Endodermal cell (in vitro differentiated cells): ENCODE data around the gene SART3. TPM values are rescaled to one million over a fixed set of nuclear protein-coding genes. Genes with fewer than 3 reads are reported as not detected.
"Not testable (repeated sequence)": the region's sequence is repeated elsewhere in the genome, so short reads cannot be mapped to it uniquely, and the experiment has no call there.

Experiments
- DNase-seq: peaks from one replicate; pipeline ENCODE4 v3.0.0-alpha.2; 2017
- H3K27ac ChIP-seq: 2 replicates; pipeline ENCODE4 v1.5.1; 2013; ENCODE audit warnings: mild to moderate bottlenecking, low read depth, low read length, moderate library complexity
- H3K27me3 ChIP-seq: 2 replicates; pipeline ENCODE4 v1.6.1; 2013; ENCODE audit warnings: mild to moderate bottlenecking, low read length, moderate library complexity; ENCODE audit not compliant: insufficient read depth, control insufficient read depth, poor library complexity, severe bottlenecking
- H3K36me3 ChIP-seq: 2 replicates; pipeline ENCODE4 v1.7.0; 2013; ENCODE audit warnings: mild to moderate bottlenecking, low read length, moderate library complexity; ENCODE audit not compliant: control insufficient read depth, insufficient read depth
- H3K4me1 ChIP-seq: one replicate; pipeline ENCODE4 v1.7.0; 2013; ENCODE audit warnings: low read length; ENCODE audit not compliant: control insufficient read depth, insufficient read depth
- H3K4me3 ChIP-seq: 2 replicates; pipeline ENCODE4 v1.5.1; 2013; ENCODE audit warnings: mild to moderate bottlenecking, low read length, moderate library complexity
- H3K9ac ChIP-seq: 2 replicates; pipeline ENCODE4 v1.6.1; 2013; ENCODE audit warnings: mild to moderate bottlenecking, low read length, moderate library complexity; ENCODE audit not compliant: poor library complexity, severe bottlenecking; ENCODE audit errors: extremely low read depth
- H3K9me3 ChIP-seq: 2 replicates; pipeline ENCODE4 v1.6.1; 2013; ENCODE audit warnings: mild to moderate bottlenecking, low read length, moderate library complexity; ENCODE audit not compliant: control insufficient read depth
- H3K27ac Mint-ChIP-seq: 2 replicates; pipeline ENCODE4 v1.8.0; 2020; ENCODE audit warnings: mixed read lengths
- H3K27me3 Mint-ChIP-seq: 2 replicates; pipeline ENCODE4 v1.8.0; 2021; ENCODE audit warnings: mild to moderate bottlenecking, mixed read lengths; ENCODE audit not compliant: insufficient read depth
- H3K36me3 Mint-ChIP-seq: 2 replicates; pipeline ENCODE4 v1.8.0; 2020; ENCODE audit warnings: low read depth, mixed read lengths
- H3K4me1 Mint-ChIP-seq: 2 replicates; pipeline ENCODE4 v1.8.0; 2020; ENCODE audit warnings: mixed read lengths
- H3K4me3 Mint-ChIP-seq: 2 replicates; pipeline ENCODE4 v1.8.0; 2020; ENCODE audit warnings: mild to moderate bottlenecking, moderate library complexity, mixed read lengths
- H3K9me3 Mint-ChIP-seq: 2 replicates; pipeline ENCODE4 v1.8.0; 2020; ENCODE audit warnings: mild to moderate bottlenecking, mixed read lengths
- CTCF ChIP-seq: fragments of 200-600 bp; sonication (generic); conservative IDR thresholded peaks from 2 replicates; pipeline ENCODE4 v1.5.0; 2021; ENCODE audit warnings: antibody characterized with exemption, mild to moderate bottlenecking
- WGBS, 2 experiments: methylation state at CpG; one replicate each; pipeline versions ENCODE4 v1.1.5 to v1.1.7; 2013; ENCODE audit warnings: missing lambda C conversion rate in 2 of 2, mixed read lengths in 1 of 2; ENCODE audit not compliant: insufficient coverage in 1 of 2, insufficient read length in 1 of 2; 5-methylcytosine and 5-hydroxymethylcytosine counted together
- total RNA-seq, 2 donors: library from RNA; stranded (reverse); fragmentation: NEBNext Ultra II Directional in 1 of 2; extraction: Animal tissue kit (Norgen Biotek cat#: 25700) in 1 of 2; gene quantifications; 2 replicates in 1 of 2; 3 replicates in 1 of 2; pipeline ENCODE4 v1.2.1, GENCODE V29; 2021

Gene SART3
- total RNA-seq, 2 donors from 2014 or later, result 83.5 to 86.2 TPM

- H3K9me3 ChIP-seq, result no peaks in the 10 kb centered on the region
- no peak overlapping the region for H3K9ac ChIP-seq
- no peak for TF ChIP-seq CTCF
- Mint-ChIP-seq H3K36me3 (no peaks in the 10 kb centered on the region), H3K4me1 (peaks cover 3% of the 10 kb centered on the region), H3K27ac (no peak overlapping the region), H3K27me3 (peaks cover 2% of the 10 kb centered on the region), H3K4me3 (no peak overlapping the region), H3K9me3 (no peaks in the 10 kb centered on the region)
- no peaks in the 10 kb centered on the region for H3K36me3 ChIP-seq
- WGBS, 2 experiments, result 86 to 90% methylated on average over 9 to 11 of the region's 11 CpGs
- H3K27ac ChIP-seq, result no peak overlapping the region
- no peaks in the 10 kb centered on the region for H3K4me1 ChIP-seq
- no peak for DNase-seq
- no peak overlapping the region for H3K4me3 ChIP-seq
- peaks cover 8% of the 10 kb centered on the region for H3K27me3 ChIP-seq
Measured at GRCh38 chr12:108495823-108496579, 65.0 kb downstream of the SART3 start.

GRCh38 chr12:108495054-108495453, 65.9 kb downstream of the SART3 start:
- no peak overlapping the region for H3K9ac ChIP-seq
- H3K9me3 ChIP-seq, result no peaks in the 10 kb centered on the region
- Mint-ChIP-seq H3K36me3 (no peaks in the 10 kb centered on the region), H3K4me1 (peaks cover 3% of the 10 kb centered on the region), H3K9me3 (no peaks in the 10 kb centered on the region), H3K27me3 (peaks cover 2% of the 10 kb centered on the region), H3K4me3 (no peak overlapping the region), H3K27ac (no peak overlapping the region)
- TF ChIP-seq CTCF, result peak; percentile 96
- no peaks in the 10 kb centered on the region for H3K36me3 ChIP-seq
- DNase-seq, result peak; percentile 90
- H3K4me3 ChIP-seq, result no peak overlapping the region
- H3K4me1 ChIP-seq, result no peaks in the 10 kb centered on the region
- H3K27me3 ChIP-seq, result peaks cover 8% of the 10 kb centered on the region
- no peak overlapping the region for H3K27ac ChIP-seq
- WGBS, 2 experiments, result 75% methylated on average over 1 of the region's 1 CpG; no CpG with 5 or more reads in 1 of the 2 experiments

- H3K4me1 ChIP-seq, result no peaks in the 10 kb centered on the region
- no peak overlapping the region for H3K27ac ChIP-seq
- peaks cover 3% of the 10 kb centered on the region for H3K4me1 Mint-ChIP-seq
- DNase-seq, result no peak
- H3K4me3 Mint-ChIP-seq, result no peak overlapping the region
- no peak overlapping the region for H3K4me3 ChIP-seq
- H3K9me3 Mint-ChIP-seq, result peaks cover 15% of the 10 kb centered on the region
- no peak for TF ChIP-seq CTCF
- no peaks in the 10 kb centered on the region for H3K36me3 Mint-ChIP-seq
- no peak overlapping the region for H3K9ac ChIP-seq
- H3K9me3 ChIP-seq, result peaks cover 10% of the 10 kb centered on the region
- H3K27me3 ChIP-seq, result peaks cover 8% of the 10 kb centered on the region
- no peaks in the 10 kb centered on the region for H3K36me3 ChIP-seq
- 89 to 93% methylated on average over 1 to 2 of the region's 2 CpGs for WGBS, 2 experiments
- peaks cover 2% of the 10 kb centered on the region for H3K27me3 Mint-ChIP-seq
- no peak overlapping the region for H3K27ac Mint-ChIP-seq
Measured at GRCh38 chr12:108491256-108491655, 69.7 kb downstream of the SART3 start.

GRCh38 chr12:108487029-108487428, 73.9 kb downstream of the SART3 start:
- WGBS, 2 experiments, result 92 to 100% methylated on average over 2 of the region's 4 CpGs
- H3K9ac ChIP-seq, result not testable (repeated sequence)

GRCh38 chr12:108485371-108485770, 75.6 kb downstream of the SART3 start:
- WGBS, 2 experiments, result 79 to 94% methylated on average over 5 to 7 of the region's 7 CpGs
- H3K4me3 Mint-ChIP-seq, H3K36me3 ChIP-seq, H3K27me3 Mint-ChIP-seq, H3K27ac Mint-ChIP-seq, H3K4me1 ChIP-seq, H3K4me1 Mint-ChIP-seq, DNase-seq, H3K27ac ChIP-seq, H3K27me3 ChIP-seq, H3K36me3 Mint-ChIP-seq, H3K4me3 ChIP-seq, H3K9ac ChIP-seq: not testable (repeated sequence)
- peaks cover 10% of the 10 kb centered on the region for H3K9me3 ChIP-seq
- peaks cover 15% of the 10 kb centered on the region for H3K9me3 Mint-ChIP-seq

More at GRCh38 chr12:108487029-108487428, 73.9 kb downstream of the SART3 start:
- not testable (repeated sequence) for H3K36me3 ChIP-seq, H3K27ac ChIP-seq, H3K27me3 ChIP-seq, DNase-seq, H3K4me1 Mint-ChIP-seq, H3K27ac Mint-ChIP-seq, H3K4me3 ChIP-seq, H3K36me3 Mint-ChIP-seq, H3K4me1 ChIP-seq, H3K27me3 Mint-ChIP-seq, H3K4me3 Mint-ChIP-seq
- peaks cover 15% of the 10 kb centered on the region for H3K9me3 Mint-ChIP-seq
- H3K9me3 ChIP-seq, result peaks cover 10% of the 10 kb centered on the region
